HCEC 1CT (cell line): ENCODE results near the gene ABI1.

Experiments used
- DNase-seq: peaks from one replicate; pipeline ENCODE4 v3.0.0-alpha.2; 2017

ABI1 gene

DNA sequence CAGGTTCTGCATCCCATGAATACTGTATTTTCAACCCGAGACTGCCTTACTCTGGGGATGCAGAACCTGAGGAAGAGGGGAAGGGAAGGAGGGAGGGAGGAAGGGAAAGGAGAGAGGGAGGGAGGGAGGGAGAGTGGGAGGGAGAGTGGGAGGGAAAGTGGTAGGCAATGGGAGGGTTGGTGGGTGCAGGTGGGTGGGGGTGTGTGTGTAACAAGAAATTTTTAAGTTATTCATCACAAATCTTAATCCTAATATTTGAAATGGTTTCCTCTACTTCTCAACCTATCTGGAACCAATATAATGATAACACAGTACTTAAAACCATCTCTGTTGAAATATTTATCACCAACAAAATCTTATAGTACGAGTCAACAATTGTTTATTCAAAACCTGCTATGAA, 95.2 kb downstream of the ABI1 start:
- no peak for DNase-seq

DNA sequence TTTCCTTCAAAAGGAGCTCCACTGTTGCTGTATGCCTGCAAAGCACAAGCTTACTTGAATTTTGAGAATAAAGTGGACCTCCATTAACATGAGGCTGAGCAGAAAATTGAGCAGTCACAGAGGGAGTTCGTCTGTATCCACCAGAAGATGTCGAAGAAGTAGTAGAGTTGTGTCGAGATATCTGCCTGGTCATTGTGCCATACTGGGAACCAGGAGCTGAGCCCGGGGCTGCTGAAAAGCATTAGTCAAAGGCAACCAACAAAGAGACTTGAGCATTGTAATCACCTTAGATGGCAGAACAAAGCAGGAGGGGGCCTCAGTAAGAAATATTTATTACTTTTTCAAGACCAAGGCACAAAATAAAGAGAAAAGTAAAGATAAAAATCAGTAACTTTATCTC, 101.8 kb downstream of the ABI1 start:
- no peak for DNase-seq

DNA sequence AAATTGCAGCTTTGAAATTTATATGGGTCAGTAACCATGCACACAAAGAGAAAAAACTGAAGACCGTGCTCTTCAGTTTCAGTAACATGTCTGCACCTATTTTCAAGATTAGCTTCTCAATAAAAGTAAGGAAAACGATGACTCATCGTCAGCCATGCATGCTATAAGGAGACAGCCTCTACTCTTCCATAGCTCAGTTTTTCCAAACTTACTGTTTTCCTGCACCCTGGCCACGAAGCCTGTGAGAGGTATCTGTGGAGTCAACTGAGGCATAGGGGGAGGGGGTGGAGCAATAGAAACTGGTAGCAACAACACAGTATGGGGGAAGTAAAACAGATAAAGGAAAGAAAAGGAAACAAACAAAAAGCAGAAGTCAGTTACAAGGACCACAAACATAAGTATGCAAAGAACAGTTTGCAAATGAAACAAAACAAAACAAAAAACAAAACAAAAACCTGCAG, 105.3 kb downstream of the ABI1 start:
- no peak for DNase-seq

DNA sequence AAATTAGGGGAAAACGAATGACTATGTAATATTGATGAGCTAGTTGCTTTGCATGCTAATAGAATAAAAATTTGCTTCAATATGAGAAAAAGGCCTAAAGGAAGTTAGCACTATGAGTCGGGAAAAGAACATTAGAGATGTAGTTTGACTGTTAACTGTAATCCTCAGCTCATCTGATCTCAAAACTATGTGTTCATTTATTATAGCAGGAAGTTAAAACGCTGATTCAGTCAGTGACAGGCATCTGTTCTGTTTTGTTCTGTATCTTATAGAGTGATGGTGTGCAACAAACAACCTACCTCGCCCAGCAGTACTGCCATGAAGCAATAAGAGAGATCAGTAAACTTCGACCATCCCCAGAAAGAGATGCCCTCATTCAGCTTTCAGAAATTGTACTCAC, 114.7 kb downstream of the ABI1 start:
- no peak for DNase-seq

DNA sequence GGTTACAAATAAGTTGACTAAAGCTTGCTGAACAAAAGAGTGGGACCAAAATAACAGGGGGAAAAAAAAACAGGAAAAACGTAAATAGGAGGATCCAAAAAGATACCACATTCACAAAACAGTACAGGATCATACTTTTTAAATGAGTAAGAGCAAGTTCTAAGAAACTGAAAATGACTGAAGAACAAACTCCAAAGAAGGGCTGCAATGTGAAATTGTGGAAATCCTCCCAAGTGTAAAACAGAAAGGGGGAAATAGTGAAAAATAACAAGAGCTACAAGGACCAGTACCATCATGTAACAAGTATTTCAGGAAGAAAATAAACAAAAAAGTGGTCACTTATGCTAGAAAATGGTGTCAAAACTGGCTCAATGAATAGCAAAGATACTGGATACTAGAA, 116.9 kb downstream of the ABI1 start:
- DNase-seq = no peak

DNA sequence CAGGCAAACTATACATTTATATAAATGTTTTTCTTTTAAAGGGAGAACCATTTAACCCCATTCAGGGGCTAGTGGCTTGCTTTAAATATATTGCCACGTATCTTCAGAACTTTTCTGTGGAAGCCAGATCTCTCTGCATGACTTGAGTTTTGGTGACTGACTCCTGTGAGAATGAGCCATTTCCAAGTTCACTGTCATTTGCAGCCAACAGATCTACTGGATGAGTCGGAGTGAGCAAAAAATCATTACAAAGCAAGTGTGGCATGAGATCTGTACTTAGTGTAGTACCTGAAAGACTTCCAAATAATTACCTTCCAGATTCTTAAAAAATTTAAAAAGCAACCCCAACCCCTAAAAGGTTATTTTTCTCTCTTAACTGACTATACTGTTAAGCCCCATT, 117.7 kb downstream of the ABI1 start:
- no peak for DNase-seq

DNA sequence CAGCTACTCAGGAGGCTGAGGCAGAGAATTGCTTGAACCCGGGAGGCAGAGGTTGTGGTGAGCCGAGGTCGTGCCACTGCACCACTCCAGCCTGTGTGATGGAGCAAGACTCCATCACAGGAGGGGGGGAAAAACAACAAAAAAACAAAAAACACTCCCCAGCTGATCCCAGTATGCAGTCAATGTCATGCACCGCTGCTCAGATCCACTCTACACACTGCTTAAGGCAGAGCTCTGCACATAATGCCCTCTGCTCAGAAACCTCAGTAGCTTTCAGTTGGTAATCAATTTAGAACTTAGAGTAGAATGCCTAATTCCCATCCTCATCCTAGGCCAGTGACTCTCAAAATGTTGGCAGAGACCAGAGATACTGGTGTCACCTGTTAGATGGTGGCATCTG, 119.4 kb downstream of the ABI1 start:
- no peak for DNase-seq

DNA sequence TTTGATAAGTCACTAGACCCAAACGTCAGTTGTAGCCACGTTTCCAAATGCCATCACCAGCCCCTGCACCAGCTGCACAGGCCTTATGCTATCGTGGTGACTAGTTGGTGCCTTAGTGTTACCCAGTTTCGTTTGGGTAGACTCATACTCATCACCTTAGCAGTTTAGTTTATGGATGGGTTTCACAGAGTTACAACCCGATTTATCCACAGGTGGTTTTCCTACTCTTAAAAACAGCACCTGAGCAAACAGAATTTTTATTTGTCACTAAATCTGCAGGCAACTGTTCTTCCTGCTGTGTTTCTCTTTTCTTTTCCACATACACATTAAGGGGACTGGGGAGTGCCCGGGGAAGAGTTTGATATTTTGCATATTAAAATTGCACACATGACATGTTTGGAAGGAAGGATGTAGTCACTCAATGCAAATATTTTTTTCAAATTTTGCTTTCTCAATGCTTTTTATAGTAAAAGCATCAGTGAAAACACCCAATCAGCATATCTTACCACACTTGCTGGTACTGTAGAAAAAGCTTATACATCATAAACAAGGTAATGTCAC, 121.6 kb downstream of the ABI1 start:
- no peak for DNase-seq

DNA sequence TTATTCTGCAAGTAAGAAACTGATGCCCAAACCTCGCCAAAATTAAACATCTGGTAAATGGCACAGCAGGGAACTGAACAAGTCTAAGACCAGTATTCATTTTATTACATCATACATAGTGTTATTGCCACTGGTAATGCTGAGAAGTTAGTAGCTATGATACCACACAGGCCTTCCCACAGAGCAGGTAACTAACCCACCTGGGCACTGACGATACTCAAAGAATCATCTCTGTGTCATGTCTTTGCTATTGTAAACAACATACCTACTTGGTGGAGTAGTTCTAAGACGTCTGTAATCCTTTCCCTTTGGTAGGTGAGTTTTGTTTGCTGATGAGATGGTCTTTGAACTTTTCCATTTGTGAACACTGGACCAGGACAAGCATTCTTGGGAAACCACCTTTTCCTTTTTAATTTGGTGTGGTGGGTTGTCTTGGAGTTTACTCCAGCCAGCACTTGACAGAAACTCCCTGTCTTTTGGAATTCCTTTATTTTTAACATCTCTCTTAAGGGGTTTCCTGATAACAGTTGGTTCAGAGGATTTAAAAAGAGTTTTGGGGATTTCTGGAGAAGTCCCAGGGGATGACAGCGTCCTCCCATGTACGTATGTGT, 122.4 kb downstream of the ABI1 start:
- no peak for DNase-seq

DNA sequence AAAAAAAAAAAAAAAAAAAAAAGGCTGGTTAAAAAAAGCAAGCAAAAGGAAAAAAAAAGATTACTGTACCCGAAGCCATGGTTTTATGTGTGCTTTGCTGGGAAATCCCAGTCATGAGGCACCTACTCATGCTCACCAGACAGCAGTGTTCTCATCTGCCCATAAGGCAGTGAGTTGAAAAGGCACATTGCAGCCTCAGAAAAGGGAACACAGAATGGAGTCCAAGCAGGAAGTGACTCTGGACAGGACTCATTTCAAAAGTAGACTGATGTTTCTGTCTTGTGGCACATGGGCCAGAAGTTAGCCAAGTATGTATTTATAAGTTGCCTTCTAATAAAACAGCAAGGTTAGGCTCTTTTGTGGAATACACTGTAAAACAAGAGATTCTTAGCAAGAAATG, 123.0 kb downstream of the ABI1 start:
- DNase-seq = no peak

DNA sequence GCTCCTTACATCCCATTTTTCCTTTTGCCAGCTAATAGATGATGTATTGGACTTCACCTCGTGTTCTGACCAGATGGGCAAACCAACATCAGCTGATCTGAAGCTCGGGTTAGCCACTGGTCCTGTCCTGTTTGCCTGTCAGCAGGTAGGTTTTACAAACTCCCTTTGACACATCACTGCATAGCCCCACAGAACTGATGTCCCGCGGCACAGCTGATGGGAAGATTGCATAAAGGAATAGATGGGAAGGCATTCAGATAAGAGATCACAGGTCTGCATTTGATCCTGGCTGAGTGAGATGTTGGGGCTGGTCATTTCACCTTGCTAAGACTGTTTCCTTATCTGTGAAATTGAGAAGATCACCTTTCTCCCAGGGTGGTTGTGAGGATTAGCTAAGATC, 125.3 kb downstream of the ABI1 start:
- DNase-seq = no peak

DNA sequence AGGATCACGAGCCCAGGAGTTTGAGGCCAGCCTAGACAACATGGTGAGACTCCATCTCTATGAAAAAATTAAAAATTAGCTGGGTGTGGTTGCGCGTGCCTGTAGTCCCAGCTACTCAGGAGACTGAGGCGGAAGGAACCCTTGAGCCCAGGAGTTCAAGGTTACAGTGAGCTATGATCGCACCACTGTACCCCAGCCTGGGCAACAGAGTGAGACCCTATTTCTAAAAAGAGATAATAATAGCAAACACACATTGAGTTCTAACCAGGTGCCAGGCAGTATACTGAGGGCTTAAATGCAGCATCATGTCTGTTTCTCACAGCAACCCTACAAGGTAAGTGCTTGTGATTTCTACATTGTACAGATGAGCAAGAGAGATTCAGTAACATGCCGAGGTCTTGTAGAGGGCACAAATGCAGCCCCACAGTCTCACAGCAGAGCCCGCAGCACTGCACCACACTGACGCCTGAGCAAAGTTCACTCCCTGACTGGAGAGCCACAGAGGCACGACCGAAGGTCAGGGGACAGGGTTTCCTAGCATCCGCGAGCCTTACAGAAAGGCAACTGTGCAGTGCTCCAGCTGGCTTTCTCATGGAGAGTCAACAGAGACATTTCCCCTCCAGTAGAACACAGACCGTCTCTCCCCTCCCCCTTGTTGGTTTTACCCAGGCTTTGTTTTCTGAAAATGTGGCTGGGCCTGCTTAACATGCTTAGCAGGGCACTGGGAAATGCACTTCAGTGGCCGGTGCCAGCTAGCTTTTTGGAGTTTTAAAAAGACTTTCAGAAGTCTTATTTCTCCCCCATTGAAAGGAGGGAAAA, 126.8 kb downstream of the ABI1 start:
- no peak for DNase-seq

DNA sequence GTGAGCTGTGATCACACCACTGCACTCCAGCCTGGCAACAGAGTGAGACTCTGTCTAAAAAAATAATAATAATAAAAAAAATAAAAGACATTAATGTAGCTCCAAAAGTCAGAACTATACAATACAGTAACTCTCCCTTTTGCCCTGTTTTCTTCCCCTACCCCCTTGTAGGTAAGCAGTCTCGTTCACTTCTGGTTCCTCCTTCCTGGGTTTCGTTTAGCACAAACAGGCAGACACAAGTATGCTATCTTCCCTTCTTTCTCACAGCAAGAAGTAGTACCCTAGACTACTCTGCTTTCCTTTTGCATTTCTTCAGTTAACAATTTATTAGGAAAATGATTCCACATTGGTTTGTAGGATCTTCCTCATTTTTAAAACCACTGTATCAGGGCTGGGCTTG, 130.2 kb downstream of the ABI1 start:
- no peak for DNase-seq

DNA sequence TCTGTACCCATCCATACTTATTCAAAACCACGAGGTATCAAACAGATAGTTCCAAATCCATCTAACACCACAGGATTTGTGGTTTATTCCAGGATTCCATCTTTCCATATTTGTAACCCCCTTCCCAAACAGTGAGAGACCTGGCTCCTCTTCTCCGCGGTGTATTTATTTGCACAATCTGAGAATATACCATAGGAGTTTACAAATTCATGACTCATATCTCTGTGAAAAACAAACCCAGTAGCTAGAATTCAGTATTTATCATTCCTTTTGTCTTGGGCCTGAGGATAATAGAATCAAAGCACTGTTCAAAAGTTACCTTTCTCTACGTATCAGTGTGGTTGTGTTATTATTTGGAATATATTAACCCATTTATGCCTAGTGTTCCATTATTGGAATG, 131.4 kb downstream of the ABI1 start:
- no peak for DNase-seq

DNA sequence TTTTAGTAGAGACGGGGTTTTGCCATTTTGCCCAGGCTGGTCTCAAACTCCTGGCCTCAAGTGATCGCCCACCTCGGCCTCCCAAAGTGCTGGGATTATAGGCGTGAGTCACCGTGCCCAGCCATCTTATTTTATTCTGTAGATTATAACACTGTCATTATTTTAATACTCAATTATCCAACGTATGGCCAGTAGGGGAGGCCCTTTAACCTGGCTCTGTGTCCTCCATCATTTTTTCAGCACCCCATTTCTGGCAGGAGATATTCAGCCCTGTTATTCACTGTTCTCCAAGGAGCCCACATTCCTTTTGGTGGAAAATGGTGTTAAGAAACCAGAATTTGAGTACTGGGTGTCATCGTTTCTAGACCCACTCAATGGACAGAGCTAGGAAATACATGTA, 131.8 kb downstream of the ABI1 start:
- DNase-seq = no peak

DNA sequence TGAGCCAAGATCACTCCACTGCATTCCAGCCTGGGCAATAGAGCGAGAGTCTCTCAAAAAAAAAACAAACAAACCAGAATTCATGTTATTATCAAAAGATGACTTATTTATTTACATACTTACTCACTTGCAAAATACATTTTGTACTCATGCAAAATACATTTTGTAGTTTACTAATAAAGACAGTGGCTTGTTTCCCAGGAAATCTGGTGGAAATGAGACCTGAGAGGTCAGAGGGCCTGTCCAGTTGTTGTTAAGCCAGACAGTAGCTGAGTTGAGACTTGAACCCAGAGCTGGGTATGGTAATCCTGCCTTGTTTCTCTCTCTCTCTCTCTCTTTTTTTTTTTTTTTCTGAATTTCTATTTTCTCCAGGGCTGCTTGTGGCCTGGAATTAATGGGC, 133.8 kb downstream of the ABI1 start:
- DNase-seq = peak; percentile 20

DNA sequence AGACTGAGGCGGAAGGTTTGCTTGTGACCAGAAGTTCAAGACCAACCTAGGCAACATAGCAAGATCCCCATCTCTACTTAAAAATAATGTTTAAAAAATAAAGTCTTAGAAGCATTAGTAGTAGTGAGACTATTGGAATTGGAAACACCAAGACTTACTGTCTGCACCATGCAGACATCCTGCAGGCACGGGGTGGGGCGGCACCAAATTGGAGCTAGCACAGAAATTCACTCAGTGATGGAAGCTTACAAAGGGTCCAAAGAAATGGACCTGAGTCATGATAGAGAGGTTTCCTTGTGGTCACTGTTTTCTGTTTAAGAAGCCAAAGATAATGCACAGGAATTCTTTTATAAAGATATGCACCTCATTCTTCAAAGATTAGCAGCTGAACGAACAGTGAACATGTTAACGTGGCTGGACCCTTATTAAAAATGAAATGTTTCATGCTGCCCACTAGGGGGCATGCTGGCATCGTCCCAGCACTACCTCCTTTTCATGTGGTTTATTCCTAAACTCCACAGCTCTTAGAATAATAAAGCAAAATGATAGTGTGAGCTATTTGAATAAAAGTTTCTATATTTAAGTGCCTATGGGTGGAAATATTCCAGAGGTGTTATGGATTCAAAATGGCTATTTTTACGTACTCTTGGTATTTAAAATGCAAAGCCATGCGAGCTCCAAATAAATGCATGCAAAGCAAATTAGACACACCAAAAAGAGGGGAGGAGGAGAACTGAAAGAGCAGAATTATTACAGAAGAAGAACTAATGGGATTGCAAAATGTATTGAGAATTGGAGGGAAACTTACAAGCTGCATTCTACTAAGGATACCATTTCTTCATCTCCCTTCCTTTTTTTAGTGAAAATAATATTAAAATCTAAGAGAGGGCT, 134.7 kb downstream of the ABI1 start:
- peak; percentile 48 for DNase-seq

DNA sequence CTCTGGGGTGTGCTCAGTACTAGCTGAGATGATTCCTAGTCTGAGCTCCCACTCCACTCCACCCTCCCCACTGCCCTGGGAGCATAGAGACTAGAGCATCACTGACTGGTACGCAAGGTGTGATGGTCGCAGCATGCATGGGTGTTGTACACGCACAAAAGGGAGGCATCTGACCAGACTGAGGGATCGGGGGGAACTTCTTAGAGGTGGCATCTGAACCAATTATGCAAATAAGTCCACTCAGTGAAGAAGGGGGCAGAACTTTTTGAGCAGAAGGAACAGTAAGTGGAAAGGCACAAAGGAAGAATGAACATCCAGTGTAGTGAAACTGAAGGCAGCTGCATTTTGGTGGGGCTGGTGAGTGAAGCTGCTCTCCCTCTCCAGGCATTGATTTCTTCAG, 137.7 kb downstream of the ABI1 start:
- DNase-seq = no peak

DNA sequence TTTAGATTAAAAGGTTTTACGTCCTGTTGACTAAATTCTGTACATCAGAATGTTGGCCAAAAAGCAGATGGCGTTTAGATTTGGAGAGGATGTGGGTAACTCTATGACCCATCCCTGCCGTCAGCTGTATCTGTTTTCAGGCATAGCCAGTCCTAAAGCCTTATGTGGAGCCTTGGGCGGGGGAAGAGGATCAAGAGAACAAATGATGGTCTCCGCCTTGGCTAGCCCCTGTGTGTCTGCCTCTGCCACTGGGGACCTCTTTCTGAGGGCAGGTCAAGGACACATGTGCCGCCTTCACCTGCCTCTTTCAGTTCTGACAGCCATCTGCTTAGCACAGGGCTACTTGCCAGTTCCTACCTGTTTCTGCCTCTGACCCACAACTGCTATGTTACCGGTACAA, 139.2 kb downstream of the ABI1 start:
- DNase-seq = no peak

DNA sequence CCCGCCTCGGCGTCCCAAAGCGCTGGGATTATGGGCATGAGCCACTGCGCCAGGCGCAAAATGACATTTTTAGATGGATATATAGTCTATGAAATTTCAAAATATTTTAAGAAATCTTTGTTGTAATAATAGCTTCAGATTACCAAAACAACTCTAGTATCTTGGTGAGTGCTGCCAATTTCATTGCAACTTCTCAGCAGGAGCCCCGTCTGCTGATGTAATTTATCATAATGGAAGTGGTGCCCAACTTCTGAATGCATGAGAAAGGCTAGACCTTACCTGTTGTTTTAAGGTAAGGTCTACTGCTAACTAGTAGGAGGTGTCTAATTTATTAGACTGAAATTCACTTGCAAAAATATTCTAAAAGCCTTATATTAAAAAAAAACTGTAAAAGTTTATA, 143.3 kb downstream of the ABI1 start:
- no peak for DNase-seq

DNA sequence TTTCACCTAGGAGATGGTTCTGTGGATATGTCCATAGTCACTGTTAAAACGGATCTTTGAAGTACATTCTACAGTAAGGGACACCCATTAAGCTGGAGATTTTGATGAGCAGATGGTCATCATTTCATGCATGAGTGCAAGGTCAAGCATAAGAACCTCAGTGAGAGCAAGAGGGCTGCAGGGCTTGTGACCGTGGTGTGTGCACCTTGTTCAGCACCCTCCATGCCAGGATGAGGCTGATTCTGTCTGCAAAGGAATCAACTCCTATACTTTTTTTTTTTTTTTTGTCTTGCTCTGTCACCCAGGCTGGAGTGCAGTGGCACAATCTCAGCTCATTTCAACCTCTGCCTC, 145.6 kb downstream of the ABI1 start:
- DNase-seq = no peak

DNA sequence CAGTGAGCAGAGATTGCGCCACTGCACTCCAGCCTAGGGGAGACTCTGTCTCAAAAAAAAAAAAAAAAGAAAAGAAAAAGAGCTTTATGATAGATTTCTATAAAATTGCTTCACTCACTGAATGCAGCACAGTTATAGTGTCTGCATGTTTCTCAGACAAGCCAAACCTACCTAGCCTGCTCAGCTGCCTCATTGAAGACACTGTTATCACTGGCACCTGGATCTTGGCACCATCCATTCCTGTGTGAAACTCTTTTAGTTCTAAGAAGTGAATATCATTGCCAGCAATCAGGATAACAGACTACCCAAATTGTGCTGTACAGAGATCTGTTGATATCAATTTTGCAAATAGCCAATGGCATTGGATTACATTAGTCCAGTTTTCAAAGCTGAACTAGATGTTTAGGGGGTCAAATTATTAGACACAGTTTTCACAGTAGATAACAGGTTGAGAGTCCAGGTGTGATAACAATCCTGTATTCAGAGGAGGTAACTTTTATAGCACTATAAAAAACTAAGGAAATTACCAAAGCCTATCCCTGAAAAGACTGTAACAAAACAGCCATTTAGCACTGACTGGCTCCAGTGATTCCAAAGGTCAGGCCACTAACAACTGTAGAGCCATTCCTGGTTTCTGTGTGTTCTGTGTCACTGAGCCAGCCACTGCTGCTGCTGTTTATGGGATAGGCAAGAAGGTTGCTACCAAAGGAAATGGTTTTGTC, 146.2 kb downstream of the ABI1 start:
- no peak for DNase-seq

DNA sequence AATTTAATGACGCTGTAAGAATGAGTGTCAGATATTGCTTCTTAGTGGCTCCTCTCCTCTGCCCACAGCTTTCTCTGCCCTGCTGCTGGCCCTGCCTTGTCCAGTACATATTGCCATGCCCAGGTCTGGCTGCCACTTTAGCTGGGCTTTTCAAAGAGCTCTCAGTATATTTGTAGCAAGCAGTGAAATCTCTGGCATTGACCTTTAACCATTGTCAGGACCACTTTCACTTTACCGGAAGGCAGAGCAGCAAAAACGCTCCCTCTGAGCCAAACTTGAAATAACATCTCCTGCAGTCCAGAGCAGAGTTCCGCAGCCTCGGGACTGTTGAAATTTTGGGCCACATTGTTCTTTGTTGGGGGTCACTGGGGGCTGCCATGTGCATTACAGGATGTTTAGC, 149.4 kb downstream of the ABI1 start:
- DNase-seq = no peak
